Prostate gland (tissue), 2 donors: ENCODE measurements around the gene NAA30.
A peak's percentile ranks its signal among the peaks of the same experiment; 100 is the strongest.

Source experiments
- POLR2A ChIP-seq: fragments of 450-650 bp; IDR thresholded peaks from one replicate; pipeline ENCODE4 v1.6.1; 2016; ENCODE audit warnings: antibody characterized with exemption, mild to moderate bottlenecking
- POLR2AphosphoS5 ChIP-seq: sonication (generic); formaldehyde crosslinking; IDR thresholded peaks from one replicate; pipeline ENCODE4 v1.6.1; 2017; ENCODE audit warnings: antibody characterized with exemption
- TF ChIP-seq, protein P1 (sequence below), 4 experiments: fragments of 200-600 bp in 2 of 4; fragments of 450-650 bp in 2 of 4; sonication (generic) in 2 of 4; IDR thresholded peaks; 1 replicate in 3 of 4; 2 replicates in 1 of 4; pipeline ENCODE4 v1.5.1; 2016 to 2019; ENCODE audit warnings: antibody characterized with exemption in 4 of 4, mild to moderate bottlenecking in 2 of 4, moderate library complexity in 2 of 4

DNA sequence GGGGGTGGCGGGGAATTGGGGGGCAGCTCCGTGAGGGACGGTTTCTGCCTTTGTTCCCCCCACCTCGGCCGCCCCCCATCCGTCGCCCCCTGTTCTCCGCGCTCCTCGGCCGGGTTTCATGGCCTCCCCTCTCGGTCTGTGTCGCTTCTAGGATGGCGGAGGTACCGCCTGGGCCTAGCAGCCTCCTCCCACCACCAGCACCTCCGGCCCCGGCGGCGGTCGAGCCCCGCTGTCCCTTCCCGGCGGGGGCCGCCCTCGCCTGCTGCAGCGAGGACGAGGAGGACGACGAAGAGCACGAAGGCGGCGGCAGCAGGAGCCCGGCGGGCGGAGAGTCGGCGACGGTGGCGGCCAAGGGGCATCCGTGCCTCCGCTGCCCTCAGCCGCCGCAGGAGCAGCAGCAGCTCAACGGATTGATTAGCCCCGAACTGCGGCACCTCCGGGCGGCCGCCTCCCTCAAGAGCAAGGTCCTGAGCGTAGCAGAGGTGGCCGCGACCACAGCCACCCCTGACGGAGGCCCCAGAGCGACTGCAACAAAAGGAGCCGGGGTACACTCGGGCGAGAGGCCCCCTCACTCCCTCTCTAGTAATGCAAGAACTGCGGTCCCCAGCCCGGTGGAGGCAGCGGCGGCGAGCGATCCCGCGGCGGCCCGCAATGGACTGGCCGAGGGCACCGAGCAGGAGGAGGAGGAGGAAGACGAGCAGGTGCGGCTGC, 575 bp downstream of the NAA30 start:
- TF ChIP-seq, protein P1, sequence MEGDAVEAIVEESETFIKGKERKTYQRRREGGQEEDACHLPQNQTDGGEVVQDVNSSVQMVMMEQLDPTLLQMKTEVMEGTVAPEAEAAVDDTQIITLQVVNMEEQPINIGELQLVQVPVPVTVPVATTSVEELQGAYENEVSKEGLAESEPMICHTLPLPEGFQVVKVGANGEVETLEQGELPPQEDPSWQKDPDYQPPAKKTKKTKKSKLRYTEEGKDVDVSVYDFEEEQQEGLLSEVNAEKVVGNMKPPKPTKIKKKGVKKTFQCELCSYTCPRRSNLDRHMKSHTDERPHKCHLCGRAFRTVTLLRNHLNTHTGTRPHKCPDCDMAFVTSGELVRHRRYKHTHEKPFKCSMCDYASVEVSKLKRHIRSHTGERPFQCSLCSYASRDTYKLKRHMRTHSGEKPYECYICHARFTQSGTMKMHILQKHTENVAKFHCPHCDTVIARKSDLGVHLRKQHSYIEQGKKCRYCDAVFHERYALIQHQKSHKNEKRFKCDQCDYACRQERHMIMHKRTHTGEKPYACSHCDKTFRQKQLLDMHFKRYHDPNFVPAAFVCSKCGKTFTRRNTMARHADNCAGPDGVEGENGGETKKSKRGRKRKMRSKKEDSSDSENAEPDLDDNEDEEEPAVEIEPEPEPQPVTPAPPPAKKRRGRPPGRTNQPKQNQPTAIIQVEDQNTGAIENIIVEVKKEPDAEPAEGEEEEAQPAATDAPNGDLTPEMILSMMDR (IDR thresholded peaks at IDR 0.05) = no peak
- TF ChIP-seq POLR2A = peak; percentile 0
- TF ChIP-seq POLR2AphosphoS5 = no peak
